ENCODE results near the gene MEIS2.

MEIS2 gene

GRCh38 chr15:37077623-37078351 lies 22.6 kb downstream of the MEIS2 start:
- no peak for DNase-seq (ENCODE audit: low spot score)

- no peak for DNase-seq (ENCODE audit: low spot score)
Observed at GRCh38 chr15:37076543-37076942, 23.8 kb downstream of the MEIS2 start.

- no peak for DNase-seq (ENCODE audit: low spot score)
Observed at GRCh38 chr15:37075777-37076176, 24.6 kb downstream of the MEIS2 start.

GRCh38 chr15:37072181-37072580 lies 28.2 kb downstream of the MEIS2 start:
- no peak for DNase-seq (ENCODE audit: low spot score)

- no peak for DNase-seq (ENCODE audit: low spot score)
Observed at GRCh38 chr15:37071134-37071533, 29.2 kb downstream of the MEIS2 start.

- DNase-seq (ENCODE audit: low spot score) = no peak
Observed at GRCh38 chr15:37070686-37071085, 29.7 kb downstream of the MEIS2 start.

- no peak for DNase-seq (ENCODE audit: low spot score)
Observed at GRCh38 chr15:37061996-37062395, 38.4 kb downstream of the MEIS2 start.

- no peak for DNase-seq (ENCODE audit: low spot score)
Observed at GRCh38 chr15:37059086-37059485, 41.3 kb downstream of the MEIS2 start.

- DNase-seq (ENCODE audit: low spot score) = no peak
Observed at GRCh38 chr15:37058316-37058985, 41.9 kb downstream of the MEIS2 start.

- DNase-seq (ENCODE audit: low spot score) = no peak
Observed at GRCh38 chr15:37057831-37058230, 42.5 kb downstream of the MEIS2 start.

GRCh38 chr15:37057256-37057655 lies 43.1 kb downstream of the MEIS2 start:
- DNase-seq (ENCODE audit: low spot score) = no peak

- DNase-seq (ENCODE audit: low spot score) = no peak
Observed at GRCh38 chr15:37056177-37057121, 43.9 kb downstream of the MEIS2 start.

- no peak for DNase-seq (ENCODE audit: low spot score)
Observed at GRCh38 chr15:37055481-37055880, 44.9 kb downstream of the MEIS2 start.

- DNase-seq (ENCODE audit: low spot score) = no peak
Observed at GRCh38 chr15:37054336-37054735, 46.0 kb downstream of the MEIS2 start.

- DNase-seq (ENCODE audit: low spot score) = no peak
Observed at GRCh38 chr15:37053166-37053565, 47.2 kb downstream of the MEIS2 start.

GRCh38 chr15:37050345-37050744 lies 50.0 kb downstream of the MEIS2 start:
- DNase-seq (ENCODE audit: low spot score) = no peak

- no peak for DNase-seq (ENCODE audit: low spot score)
Observed at GRCh38 chr15:37046876-37047614, 53.3 kb downstream of the MEIS2 start.

GRCh38 chr15:37045859-37046740 lies 54.2 kb downstream of the MEIS2 start:
- DNase-seq (ENCODE audit: low spot score) = no peak

GRCh38 chr15:37044915-37045648 lies 55.3 kb downstream of the MEIS2 start:
- no peak for DNase-seq (ENCODE audit: low spot score)

- no peak for DNase-seq (ENCODE audit: low spot score)
Observed at GRCh38 chr15:37041836-37042235, 58.5 kb downstream of the MEIS2 start.

Measured in D341Med (cell line).